NCI-H2227 (cell line): ENCODE data around the gene FA2H.
"Not testable (repeated sequence)": the region's sequence is repeated elsewhere in the genome, so short reads cannot be mapped to it uniquely, and the experiment has no call there.

Source experiments
- DNase-seq: peaks from one replicate; lab custom pipeline; 2025; ENCODE audit not compliant: unreplicated experiment; lab: John Stamatoyannopoulos, UW

FA2H gene

DNA sequence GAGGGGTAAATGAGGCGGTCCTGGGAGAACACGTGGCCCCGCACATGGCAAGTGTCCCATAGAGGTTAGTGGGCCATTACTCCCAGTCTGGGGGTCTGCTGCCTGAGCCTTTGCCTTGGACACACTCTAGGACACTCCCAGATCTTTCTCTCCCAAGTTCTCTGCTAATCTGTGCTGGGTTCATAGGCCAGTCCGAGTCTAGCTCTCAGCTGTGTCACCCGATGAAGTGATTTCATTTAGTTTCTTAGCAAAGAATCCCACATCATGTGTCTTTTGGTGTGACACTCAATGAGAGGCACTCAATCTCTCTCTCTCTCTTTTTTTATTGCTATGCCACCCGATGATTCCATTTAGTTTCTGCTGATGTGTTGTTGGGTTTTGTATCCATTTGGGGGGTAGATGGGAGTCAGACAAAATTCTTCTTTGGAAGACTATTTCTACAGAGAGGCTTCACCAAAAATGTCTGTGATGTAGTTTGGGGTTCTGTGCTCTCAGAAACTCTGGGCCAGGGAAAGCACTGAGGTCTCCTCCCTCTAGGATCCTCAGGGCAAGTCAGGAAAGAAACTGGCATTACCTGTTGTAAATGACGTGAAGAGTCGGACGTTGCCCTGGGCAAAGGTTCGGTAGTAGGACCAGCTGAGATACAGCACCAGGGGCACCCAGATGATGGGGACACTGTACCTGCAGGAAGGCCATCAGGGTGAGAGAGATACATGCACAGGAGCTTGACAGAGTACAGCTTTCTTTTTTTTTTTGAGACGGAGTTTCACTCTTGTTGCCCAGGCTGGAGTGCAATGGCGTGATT, 48.8 kb downstream of the FA2H start:
- no peak for DNase-seq

DNA sequence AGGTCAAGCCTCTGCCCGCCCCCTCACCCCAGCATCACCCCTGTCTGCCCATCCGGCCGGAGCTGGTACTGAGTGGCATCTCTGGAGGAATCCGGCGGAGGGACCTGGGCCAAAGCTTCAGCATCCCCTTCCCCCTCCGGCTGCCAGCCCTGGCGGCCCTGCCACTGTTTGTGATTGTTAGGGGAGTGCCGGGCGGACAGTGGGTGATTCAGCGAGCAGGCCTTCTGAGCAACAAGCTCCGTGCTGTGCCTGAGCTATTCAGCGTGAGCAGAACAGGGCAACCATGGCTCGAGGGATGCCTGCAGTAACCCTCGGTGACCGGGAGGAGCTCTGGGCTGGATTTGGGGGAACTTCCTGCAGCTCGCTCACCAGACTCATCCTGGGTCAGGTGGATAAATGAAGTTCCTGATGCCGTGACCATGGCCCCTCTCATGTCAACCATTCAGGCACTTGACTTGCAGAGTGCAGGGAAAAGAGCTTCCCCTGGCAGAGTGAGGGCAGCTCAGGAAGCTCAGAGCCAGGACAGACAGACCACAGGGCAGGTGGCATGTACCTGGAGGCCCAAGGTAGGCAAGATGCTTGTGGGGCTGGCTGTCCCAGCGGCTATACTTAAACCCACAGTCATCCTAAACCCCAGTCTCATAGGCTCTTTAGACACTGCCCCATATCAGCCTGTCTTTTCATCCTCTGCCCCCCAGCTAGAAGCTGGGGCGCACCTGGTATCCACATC, 49.6 kb downstream of the FA2H start:
- DNase-seq = no peak

DNA sequence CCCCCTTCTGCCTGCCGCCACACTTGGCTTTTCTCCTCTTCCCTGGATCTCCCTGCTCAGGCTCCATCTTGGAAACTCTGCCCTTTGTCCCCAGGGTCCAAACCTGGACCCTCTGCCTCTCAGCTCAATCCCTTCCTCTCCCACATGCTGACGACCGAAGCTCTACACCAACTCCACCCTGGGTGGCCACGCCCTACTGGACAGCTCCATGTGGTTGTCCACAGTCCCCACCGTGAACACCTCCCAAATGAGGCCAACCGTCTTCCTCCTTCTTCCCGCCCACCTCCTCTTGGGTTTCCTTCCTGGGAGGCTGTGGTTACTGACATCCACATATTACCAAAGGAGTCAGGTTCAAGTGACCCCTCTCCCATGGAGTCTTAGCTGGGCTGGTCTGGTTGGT, 51.4 kb downstream of the FA2H start:
- no peak for DNase-seq

GRCh38 chr16:74722156-74722555, 52.5 kb downstream of the FA2H start:
- not testable (repeated sequence) for DNase-seq

GRCh38 chr16:74721716-74722115, 52.9 kb downstream of the FA2H start:
- no peak for DNase-seq

GRCh38 chr16:74720579-74720978, 54.0 kb downstream of the FA2H start:
- no peak for DNase-seq

DNA sequence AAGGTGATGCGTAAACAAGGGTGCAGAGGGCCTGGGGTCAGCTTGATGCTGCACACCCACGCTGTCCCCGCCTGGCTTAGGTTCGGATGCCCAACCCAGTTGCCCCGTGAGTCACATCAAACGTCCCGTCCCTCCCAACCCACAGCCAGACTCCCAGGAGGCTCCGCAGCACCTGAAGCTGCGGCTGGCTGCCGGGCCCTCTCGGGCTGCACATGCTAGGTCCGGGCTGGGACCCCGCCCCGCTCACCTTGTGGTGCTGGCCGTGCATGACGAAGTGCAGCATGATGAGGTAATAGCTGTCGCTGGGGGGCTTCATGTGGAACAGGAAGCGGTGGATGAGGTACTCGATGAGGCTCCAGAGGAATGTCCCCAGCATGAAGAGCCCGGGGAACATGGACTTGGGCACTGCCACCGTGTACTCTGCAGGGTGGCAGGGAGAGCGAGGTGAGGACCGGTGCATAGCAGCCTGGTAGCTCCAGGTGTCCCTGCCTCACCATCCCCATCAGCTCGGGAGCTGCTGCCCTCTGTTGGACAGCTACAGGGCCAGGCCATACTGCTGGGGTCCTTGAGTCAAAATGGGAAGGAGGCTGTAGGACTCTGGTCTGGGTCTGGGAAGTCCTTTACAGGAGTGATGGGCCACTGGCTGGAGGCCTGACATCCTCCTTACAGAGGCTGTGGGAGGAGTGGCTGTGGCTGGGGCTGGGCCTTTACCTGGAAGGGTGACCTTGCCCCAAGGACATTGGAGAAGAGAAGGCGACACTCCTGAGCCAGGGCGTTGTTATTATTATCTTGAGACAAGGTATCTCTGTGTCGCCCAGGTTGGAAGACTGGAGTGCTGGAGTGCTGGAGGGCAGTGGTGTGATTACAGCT, 55.6 kb downstream of the FA2H start:
- DNase-seq = no peak

- no peak for DNase-seq
Measured at GRCh38 chr16:74718140-74718539, 56.5 kb downstream of the FA2H start.

DNA sequence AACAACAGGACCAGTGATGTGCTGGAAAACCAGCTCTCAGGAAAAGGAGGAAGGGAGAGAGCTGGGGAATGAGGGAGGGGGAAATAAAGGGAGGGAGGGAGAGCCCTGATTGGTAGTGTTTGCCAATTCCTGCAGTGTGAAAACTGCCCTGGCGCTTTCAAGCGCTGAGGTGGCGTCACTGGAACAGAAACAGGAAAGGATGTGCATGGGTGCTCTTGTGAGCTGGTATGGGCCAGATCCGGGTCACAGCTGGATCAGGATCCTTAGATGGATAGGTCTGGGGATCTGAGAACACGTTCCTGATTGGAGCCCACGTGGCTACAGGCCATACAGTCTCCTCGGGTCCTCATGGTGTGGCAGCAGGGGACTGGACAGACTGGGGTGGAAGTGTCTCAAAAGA, 57.3 kb downstream of the FA2H start:
- DNase-seq = no peak

- no peak for DNase-seq
Measured at GRCh38 chr16:74716355-74716754, 58.3 kb downstream of the FA2H start.

- DNase-seq = no peak
Measured at GRCh38 chr16:74713876-74714275, 60.7 kb downstream of the FA2H start.

DNA sequence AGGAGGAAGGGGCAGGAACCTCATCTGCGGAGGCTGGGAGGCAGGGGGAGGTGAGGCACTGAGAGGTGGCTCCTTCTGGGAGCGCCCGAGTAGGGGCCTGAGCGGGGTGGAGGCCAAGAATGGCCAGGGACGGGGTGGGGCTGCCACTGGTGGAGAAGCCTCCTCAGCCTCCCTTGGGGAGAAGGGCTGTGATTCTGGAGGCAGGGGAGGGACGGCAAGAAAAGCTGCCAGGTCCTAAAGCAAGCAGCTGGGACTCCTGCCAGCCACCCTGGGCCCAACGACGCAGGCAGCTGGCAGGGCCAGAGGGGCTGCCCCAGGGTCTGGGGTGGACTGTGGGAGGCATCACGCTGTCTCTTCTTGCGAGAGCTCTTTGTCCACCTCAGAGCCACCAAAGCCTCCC, 61.3 kb downstream of the FA2H start:
- DNase-seq = no peak

GRCh38 chr16:74711938-74712337, 62.7 kb downstream of the FA2H start:
- no peak for DNase-seq

- DNase-seq = no peak
Measured at GRCh38 chr16:74710401-74710800, 64.2 kb downstream of the FA2H start.

DNA sequence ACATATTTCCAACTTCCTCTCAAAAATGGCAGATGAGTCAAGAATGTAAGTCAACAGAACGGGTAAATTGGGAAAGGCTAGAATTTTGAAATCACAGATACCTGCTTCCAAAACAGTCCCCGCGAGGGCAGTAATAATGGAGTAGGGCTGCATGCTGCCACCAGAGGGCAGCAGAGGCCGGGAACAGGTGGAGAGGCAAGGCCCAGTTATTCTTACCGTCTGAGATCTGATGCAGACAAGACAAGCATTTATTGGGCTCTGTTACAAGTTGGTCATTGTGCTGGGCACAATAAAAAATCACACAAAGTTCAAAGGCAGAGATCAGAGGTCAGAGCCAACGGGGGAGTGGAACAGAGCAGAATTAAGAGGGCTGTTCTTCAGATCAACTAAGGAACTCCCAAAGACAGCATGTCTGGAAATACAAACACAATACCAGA, 65.2 kb downstream of the FA2H start:
- peak; percentile 84 for DNase-seq

GRCh38 chr16:74700438-74701225, 74.0 kb downstream of the FA2H start, which contains the start of gene MLKL:
TSS of gene MLKL (minus strand) at chr16:74700862. CDS start at chr16:74695757, 5,105 bp downstream.
- peak; percentile 22 for DNase-seq

DNA sequence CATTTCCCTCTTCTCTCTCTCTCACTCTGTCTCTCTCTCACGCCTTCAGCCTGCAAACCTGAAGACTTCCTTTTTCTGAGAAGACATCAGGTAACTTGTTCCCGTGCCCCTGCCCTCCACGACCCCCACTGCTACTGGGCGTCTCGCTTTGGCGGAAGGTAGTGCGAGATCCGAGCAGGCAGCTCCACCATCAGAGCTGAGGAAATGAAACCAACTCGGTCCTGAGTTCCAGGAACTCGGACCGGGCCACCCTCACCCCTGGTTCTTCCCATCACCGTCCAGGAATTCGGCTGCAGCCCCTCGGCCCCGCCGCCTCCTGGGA, 74.5 kb downstream of the FA2H start:
- DNase-seq = no peak

GRCh38 chr16:74699666-74700065, 75.0 kb downstream of the FA2H start:
- DNase-seq = no peak

GRCh38 chr16:74698222-74698621, 76.4 kb downstream of the FA2H start:
- no peak for DNase-seq
